Skeletal muscle satellite cell (primary cell): ENCODE measurements around the gene TMEM45B.
"Not testable (repeated sequence)": the region's sequence is repeated elsewhere in the genome, so short reads cannot be mapped to it uniquely, and the experiment has no call there.

Experiments
- H3K27me3 ChIP-seq: 2 replicates; pipeline ENCODE4 v1.7.0; 2013; ENCODE audit warnings: low read length; ENCODE audit not compliant: control insufficient read depth, insufficient read depth
- H3K36me3 ChIP-seq: 2 replicates; pipeline ENCODE4 v1.7.0; 2013; ENCODE audit warnings: mild to moderate bottlenecking, control low read depth, low read length; ENCODE audit not compliant: insufficient read depth
- H3K4me1 ChIP-seq: 2 replicates; pipeline ENCODE4 v1.7.0; 2013; ENCODE audit warnings: low read length; ENCODE audit not compliant: control insufficient read depth, insufficient read depth
- H3K4me2 ChIP-seq: 2 replicates; pipeline ENCODE4 v1.7.0; 2013; ENCODE audit warnings: mild to moderate bottlenecking, low read length
- H3K4me3 ChIP-seq: 2 replicates; pipeline ENCODE4 v1.7.0; 2013; ENCODE audit warnings: low read length
- H3K9ac ChIP-seq: 2 replicates; pipeline ENCODE4 v1.7.0; 2013; ENCODE audit warnings: mild to moderate bottlenecking, low read depth, low read length, moderate library complexity
- H3K9me3 ChIP-seq: replicated peaks from 2 replicates; pipeline ENCODE4 v1.7.0; 2013; ENCODE audit warnings: mild to moderate bottlenecking, control low read depth, low read length

TMEM45B gene

DNA sequence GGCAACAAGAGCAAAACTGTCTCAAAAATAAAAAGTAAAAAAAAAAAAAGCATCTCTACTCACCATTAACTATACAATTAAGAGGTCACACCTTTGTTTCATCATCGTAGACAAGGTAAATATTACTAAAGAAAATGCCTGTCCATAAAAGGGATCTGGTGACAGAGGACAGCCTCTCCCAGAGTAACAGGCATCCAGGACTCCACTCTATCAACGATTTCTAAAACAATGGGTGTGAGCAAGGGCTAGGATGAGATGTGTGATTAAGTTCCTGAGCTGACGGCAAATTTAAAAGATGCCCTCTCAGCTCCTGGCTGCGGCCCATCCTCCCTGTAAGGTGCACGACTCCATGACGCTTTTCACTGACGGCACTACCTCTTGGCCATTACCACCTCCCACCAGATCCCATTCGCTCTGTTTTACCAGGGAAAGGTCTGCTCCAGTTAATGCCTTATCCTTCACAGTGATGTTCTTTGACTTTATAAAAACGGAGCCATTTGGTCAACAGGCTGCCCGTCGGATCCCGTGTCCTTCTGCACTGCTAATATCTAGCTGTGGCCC is 2.3 kb upstream of the TMEM45B start:
- Histone ChIP-seq H3K9ac (no peak overlapping the region), H3K4me1 (no peaks in the 10 kb centered on the region), H3K36me3 (no peaks in the 10 kb centered on the region), H3K9me3 (peaks cover 5% of the 10 kb centered on the region), H3K4me2 (no peak overlapping the region), H3K4me3 (no peak overlapping the region), H3K27me3 (peaks cover 45% of the 10 kb centered on the region)

DNA sequence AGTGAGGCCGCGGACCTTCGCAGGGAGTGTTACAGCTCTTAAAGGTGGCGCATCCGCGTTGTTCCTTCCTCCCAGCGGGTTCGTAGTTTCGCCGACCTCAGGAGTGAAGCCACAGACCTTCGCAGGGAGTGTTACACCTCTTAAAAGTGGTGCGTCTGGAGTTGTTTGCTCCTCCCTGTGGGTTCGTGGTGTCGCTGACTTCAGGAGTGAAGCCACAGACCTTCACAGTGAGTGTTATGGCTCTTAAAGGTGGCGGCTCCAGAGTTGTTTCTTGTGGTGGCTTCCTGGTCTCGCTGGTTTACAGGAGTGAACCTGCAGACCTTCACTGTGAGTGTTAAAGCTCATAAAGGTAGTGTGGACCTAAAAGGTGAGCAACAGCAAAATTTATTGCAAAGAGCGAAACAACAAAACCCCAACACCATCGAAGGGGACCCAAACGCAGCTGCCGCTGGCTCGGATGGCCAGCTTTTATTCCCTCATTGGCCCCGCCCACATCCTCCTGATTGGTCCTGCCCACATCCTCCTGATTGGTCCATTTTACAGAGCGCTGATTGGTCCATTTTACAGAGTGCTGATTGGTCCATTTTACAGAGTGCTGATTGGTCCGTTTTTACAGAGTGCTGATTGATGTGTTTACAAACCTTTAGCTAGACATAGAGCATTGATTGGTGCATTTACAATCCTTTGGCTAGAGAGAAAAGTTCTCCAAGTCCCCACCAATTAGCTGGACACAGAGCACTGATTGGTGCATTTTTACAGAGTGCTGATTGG is 1.2 kb upstream of the TMEM45B start:
- Histone ChIP-seq H3K4me3 (no peak overlapping the region), H3K9ac (no peak overlapping the region), H3K9me3 (peaks cover 5% of the 10 kb centered on the region), H3K27me3 (peaks cover 55% of the 10 kb centered on the region), H3K4me1 (no peaks in the 10 kb centered on the region), H3K36me3 (no peaks in the 10 kb centered on the region), H3K4me2 (no peak overlapping the region)

- Histone ChIP-seq H3K4me3 (no peak overlapping the region), H3K4me2 (no peak overlapping the region), H3K36me3 (no peaks in the 10 kb centered on the region), H3K9ac (no peak overlapping the region), H3K4me1 (no peaks in the 10 kb centered on the region), H3K9me3 (peaks cover 5% of the 10 kb centered on the region), H3K27me3 (peaks cover 58% of the 10 kb centered on the region)
These were observed 1.9 kb downstream of the TMEM45B start for GRCh38 chr11:129817534-129818051.

DNA sequence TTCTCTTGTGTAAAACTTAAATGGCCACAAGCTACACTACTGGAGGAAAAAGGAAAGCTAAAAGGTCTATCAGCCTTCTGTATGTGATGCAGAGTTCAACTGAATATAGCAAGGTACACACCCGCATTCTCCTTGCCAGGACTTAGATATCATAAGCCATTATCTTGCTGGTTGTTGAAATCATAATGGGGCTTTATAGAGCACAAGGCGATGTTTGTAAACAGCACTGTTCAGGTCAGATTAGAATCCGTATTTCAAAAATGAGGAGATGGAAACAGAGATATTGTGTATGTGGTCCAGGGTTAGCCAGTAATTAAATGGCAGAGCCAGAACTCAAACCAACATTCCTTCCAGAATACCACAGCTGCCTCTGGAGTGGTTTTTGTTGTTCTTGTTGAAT is 2.6 kb downstream of the TMEM45B start:
- not testable (repeated sequence) for H3K36me3 ChIP-seq, H3K4me2 ChIP-seq, H3K9ac ChIP-seq, H3K4me1 ChIP-seq, H3K4me3 ChIP-seq, H3K9me3 ChIP-seq
- H3K27me3 ChIP-seq, result peaks cover 57% of the 10 kb centered on the region

GRCh38 chr11:129819237-129819636 is 3.6 kb downstream of the TMEM45B start:
- peaks cover 50% of the 10 kb centered on the region for H3K27me3 ChIP-seq
- no peak overlapping the region for H3K4me3 ChIP-seq
- no peaks in the 10 kb centered on the region for H3K4me1 ChIP-seq
- H3K4me2 ChIP-seq, result no peak overlapping the region
- H3K9ac ChIP-seq, result no peak overlapping the region
- no peaks in the 10 kb centered on the region for H3K36me3 ChIP-seq
- peaks cover 5% of the 10 kb centered on the region for H3K9me3 ChIP-seq

- H3K4me3 ChIP-seq, H3K36me3 ChIP-seq, H3K9me3 ChIP-seq, H3K4me2 ChIP-seq, H3K9ac ChIP-seq, H3K4me1 ChIP-seq: not testable (repeated sequence)
- peaks cover 40% of the 10 kb centered on the region for H3K27me3 ChIP-seq
These were observed 4.6 kb downstream of the TMEM45B start for GRCh38 chr11:129820228-129820627.

- not testable (repeated sequence) for H3K9ac ChIP-seq, H3K4me2 ChIP-seq, H3K36me3 ChIP-seq, H3K4me1 ChIP-seq, H3K4me3 ChIP-seq, H3K9me3 ChIP-seq
- peaks cover 14% of the 10 kb centered on the region for H3K27me3 ChIP-seq
These were observed 7.6 kb downstream of the TMEM45B start for GRCh38 chr11:129823281-129823680.

DNA sequence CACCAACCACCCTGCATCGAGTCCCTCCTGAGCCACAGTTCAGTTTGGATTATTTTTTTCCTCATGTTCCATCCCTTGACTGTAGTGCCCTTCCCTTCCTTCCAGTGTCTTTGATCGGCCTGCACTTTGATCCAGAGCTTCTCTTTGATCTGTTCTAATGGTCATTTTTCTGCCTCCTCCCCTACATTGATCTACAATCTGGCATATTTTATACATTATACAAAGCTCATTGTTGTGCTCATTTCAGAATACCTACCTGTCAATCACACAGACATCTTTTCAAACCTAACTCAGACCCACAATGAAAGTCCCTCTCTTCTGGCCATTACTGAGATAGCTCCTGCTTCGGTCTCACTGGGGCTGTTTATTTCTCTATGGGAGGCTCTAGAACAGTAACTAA is 8.2 kb downstream of the TMEM45B start:
- not testable (repeated sequence) for H3K4me2 ChIP-seq, H3K4me3 ChIP-seq, H3K36me3 ChIP-seq, H3K9ac ChIP-seq, H3K27me3 ChIP-seq, H3K9me3 ChIP-seq, H3K4me1 ChIP-seq

DNA sequence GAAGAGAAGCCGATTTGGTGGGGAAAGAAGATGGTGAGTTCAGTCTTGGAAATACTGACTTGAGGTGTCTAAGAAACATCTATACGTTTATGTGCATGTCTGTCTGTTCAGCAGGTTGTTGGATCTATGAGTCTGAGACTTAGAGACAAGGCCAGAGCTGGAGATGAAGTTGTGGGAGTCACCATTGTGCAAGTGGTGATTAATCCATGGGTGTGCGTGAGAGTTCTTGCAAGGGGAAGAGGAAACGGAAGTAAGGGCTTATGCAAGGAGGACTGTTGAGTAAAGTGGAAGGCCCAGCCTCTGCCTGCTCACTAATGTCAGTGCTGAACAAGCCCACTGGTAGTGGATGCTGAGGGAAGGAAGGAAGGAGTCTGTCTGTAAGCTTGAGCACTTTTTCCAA is 9.7 kb downstream of the TMEM45B start:
- H3K4me1 ChIP-seq, result peaks cover 7% of the 10 kb centered on the region
- H3K4me3 ChIP-seq, result no peak overlapping the region
- H3K27me3 ChIP-seq, result peaks cover 3% of the 10 kb centered on the region
- no peaks in the 10 kb centered on the region for H3K9me3 ChIP-seq
- H3K4me2 ChIP-seq, result no peak overlapping the region
- no peak overlapping the region for H3K9ac ChIP-seq
- H3K36me3 ChIP-seq, result no peaks in the 10 kb centered on the region

DNA sequence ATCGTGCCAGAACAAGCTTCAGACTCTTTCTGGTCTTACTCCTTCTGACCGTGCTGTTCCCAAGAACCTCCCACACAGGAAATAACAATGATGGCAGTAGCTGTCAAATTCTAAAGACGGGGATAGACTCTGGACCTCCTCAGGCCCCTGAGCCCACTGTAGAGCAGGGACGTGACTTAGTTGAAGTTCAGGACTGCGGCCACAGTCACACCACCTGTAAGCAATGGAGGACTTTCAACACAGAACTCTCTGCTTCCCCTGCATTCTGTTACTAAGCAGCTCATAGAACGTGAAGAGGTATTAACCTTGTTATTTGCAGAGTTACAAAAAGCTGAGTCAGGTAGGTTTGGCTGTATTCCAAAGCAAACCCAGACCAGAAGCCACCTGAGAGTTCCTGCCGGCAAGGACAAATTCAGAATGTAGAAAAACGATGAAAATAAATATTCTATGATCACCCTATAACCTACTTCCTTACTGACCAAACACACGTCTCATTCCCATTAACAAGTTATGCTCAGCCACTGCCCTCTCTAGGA is 12.7 kb downstream of the TMEM45B start:
- Histone ChIP-seq H3K4me3 (no peak overlapping the region), H3K4me1 (peaks cover 7% of the 10 kb centered on the region), H3K4me2 (no peak overlapping the region), H3K36me3 (no peaks in the 10 kb centered on the region), H3K9me3 (no peaks in the 10 kb centered on the region), H3K27me3 (no peaks in the 10 kb centered on the region), H3K9ac (no peak overlapping the region)

- H3K36me3 ChIP-seq, H3K27me3 ChIP-seq, H3K9me3 ChIP-seq, H3K4me1 ChIP-seq, H3K9ac ChIP-seq, H3K4me2 ChIP-seq, H3K4me3 ChIP-seq: not testable (repeated sequence)
These were observed 13.8 kb downstream of the TMEM45B start for GRCh38 chr11:129829497-129829896.

GRCh38 chr11:129831227-129831626 is 15.6 kb downstream of the TMEM45B start:
- H3K4me2 ChIP-seq, H3K9me3 ChIP-seq, H3K36me3 ChIP-seq, H3K4me1 ChIP-seq, H3K4me3 ChIP-seq, H3K9ac ChIP-seq, H3K27me3 ChIP-seq: not testable (repeated sequence)
